GM18868 (cell line): Measurements from ENCODE around the gene ADAM8.

Source experiments
- ATAC-seq: cut with Tn5 transposase; IDR thresholded peaks from one replicate; pipeline ENCODE4 v1.9.1; 2021; ENCODE audit warnings: mild to moderate bottlenecking, moderate library complexity; ENCODE audit not compliant: unreplicated experiment

ADAM8 gene

DNA sequence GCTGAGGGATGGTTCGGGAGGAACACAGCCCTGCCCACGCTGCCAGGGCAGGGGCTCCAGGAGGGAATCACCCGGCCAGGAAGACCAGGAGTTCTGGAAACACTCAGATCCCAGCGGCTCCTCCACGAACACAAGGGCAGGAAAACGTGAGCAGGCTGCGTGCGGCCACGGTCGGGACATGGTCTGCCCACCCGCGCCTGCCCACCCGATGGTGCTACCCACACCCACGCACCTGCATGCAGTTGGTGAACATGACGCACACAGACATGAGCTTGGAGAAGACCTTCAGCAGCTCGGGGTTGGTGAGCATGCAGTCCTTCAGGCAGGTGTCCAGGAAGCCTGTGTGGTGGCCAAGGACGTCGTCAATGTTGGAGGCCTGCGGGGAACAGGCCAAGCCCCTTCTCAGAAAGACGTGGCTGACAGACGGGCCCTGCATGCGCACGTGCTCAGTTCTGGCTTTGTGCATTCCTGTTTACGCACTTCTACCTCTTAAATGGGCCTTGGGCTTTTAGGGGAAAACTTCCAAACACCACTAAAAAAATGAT is 6.2 kb upstream of the ADAM8 start:
- no peak for ATAC-seq

DNA sequence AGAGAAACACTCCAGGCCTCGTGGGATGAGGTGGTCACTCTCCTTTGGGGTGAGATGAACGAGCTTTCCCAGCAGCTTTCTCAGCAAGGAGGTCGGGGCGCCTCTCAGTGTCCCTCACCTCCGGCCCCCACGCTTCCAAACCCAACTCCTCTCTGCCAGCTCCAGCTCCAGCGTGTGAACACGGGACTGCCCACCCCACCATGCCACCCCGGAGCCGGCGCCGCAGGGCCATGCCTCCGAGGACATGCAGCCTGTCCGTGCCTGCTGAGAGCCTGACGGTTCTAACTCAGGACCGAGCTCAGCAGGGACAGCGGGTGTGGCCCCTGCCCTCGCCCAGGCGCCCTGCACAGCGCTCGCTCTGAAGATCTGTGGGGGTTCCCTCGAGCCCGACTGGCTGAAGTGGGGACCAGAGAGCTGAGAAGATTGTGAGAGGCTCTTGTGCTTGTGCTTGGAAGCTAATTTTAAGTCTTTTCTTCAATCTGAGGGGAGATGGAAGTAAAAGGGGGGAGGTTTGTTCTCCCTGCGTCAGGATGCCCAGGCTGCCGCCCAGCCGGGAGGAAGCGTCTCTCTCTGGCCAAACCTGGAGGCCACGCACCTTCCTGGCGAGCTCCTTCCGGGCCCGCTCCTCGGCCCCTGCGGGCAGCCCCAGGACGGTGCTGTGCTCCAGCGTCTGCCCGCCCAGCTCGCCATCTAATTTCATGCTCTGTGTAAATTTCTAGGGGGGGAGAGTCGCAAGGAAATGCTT is 5.1 kb upstream of the ADAM8 start:
- ATAC-seq = no peak

DNA sequence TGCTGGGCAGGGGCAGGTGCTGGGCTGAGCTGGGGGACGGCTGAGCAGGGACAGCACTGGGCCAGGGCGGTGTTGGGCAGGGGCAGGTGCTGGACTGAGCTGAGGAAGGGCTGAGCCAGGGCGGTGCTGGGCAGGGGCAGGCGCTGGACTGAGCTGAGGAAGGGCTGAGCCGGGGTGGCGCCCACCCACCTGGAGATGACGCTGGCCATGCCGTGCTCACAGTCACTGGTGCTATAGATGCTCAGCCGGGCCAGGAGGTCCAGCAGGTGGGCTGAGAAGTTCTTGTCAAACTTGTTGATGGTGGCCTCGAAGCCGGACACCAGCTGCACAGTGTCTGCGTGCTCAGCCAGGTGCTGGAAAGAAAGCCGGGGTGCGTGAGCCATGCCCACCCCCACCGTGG is 4.4 kb upstream of the ADAM8 start:
- ATAC-seq = no peak

DNA sequence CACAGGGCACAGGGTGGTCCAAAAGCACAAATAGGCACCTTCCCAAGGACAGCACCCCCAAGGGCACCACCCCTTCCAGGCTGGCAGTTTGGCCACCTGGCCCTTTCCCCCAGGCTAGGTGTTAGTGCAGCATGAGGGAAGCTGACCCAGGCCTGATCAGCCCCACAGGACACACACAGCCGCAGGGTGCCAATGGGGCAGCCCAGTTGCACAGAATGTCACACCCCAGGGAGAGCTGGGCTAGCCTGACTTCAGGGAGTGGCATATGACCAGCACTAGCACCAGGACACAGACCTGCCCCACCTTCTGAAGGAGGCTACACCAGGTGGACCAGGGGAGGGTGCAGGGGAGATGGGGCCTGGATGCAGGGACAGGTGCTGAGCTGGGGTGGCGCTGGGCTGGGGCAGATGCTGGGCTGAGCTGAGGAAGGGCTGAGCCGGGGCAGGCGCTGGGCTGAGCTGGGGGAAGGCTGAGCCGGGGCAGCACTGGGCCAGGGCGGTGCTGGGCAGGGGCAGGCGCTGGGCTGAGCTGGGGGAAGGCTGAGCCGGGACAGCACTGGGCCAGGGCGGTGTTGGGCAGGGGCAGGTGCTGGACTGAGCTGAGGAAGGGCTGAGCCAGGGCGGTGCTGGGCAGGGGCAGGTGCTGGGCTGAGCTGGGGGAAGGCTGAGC is 3.9 kb upstream of the ADAM8 start:
- no peak for ATAC-seq

DNA sequence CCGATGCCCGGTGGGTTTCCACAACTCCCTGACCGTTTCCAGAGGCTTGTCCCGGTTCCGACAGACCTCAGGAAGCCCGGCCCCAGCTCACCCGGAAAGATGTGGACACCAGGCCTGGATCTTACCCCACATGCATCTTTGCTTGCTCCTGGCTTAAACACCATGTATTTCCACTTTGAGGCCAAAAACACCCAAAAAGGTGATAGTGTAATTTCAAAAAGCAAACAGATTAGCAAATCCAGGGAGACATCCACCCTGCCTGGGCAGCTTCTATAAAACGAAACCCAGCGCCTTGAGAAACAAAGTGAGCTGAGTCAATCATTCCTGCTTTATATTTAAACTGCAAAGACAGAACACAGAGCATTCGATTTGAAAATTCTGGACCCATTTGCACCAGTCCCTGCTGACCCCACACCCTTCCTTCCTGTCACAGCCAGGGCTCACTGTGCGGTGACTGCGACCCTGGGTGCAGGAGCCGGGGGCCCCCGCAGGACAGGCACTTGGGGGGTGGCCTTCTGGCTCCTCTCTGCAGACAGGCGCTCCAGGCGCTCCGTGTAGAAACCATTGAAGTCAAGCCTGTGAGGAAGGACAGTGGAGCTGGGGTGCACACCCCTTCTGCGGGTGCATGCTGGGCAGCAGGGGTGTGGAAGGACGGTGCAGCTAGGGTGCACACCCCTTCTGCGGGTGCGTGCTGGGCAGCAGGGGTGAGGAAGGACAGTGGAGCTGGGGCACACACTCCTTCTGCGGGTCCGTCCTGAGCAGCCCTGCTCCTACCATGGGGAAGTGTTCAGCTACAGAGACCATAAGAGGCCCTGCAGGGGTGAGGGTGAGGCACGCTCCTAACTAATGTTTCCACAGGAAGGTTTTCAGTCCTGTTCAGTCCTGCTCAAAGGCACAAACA is 2.9 kb upstream of the ADAM8 start:
- no peak for ATAC-seq

DNA sequence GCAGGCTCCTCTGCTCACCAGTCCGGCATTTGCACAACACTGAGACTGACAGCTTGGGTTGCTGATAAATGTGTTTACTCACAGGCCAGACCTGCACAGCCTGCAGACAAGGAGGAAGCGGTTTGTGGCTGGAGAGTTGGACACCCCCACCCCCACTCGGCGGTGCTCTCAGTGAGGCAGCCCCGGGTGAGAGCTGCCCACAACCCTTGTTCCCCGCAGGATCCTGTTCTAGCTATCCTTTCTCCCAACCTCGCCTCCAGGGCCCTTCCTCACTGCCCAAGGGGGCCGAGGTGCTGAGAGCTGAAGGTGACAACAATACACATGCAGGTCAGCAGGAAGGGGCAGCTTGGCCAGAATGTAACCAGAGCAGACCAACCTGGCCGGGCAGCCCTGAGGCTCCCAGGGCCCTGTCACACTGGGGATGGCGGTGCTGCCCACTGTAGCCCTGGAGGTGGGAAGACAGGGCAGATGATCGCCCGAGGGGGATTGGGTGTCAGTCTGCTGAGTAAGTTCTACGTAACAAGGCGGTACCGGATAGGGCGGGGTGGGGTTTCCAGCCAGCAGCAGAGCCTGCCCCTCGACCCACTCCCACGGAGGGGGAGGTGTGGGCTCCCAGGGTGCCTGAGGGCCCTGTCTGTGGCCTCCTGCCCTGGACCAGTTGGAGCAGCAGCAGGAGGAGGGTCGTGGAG is 2.1 kb upstream of the ADAM8 start:
- peak; percentile 35 for ATAC-seq

DNA sequence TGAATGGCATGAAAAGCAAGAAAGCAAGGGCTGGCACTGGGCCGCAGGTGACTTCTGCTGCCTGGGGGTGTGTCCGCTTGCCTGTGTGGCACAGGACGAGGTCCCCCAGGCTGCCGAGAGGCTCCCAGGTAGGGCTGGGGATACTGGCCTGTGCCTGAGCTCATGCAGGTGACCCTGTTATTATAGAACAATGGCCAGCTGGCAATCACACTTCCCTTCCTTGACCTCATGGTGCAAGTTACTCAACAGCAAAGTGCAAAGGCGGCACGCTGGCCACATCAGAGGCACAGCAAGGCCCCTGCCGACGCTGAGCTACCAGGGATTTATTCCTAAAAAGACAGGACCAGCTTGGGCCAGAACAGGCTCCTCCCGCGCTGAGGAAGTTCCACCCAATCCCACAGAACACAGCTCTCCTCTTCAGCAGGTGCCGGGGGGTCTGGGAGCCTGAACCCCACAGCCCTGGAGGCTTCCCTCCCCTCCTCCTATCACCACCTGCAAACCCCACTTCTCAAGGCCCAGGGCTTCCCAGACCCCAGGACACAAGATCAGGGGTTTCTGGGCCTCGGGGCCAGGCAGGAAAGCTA is 1.4 kb upstream of the ADAM8 start:
- ATAC-seq = no peak

DNA sequence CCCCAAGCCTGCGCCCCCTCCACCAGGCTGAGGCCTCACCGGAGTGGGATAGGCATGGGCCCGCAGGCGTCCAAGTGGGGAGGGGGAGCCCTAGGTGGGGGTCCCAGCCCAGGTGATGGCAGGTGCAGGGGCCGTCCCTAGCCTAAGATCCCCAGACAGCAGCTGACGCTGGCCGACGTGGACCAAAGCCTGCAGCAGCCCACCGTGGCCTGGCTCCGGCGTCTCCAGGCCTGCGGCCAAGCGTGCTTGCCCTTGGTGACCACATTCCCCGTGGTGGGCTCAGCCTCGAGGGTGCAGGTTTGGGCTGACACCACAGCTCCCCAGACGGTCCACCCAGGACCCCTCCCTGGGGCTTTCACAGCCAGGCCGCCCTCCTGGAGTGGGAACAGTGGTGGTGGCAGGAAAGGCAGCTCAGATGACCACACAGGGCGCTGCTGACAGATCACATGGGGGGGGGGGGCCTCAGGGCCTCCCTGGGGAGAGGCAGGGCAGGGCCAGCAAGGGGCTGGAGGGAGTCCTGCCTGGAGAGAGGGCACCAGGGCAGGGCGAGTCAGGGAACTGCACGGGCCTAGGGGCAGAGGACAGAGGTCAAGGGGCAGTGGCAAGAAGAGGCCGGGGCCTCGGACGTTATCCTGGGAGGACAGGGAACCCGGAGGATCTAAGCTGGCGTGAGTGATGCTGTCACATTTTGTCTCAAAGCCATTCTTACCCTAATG is 767 bp upstream of the ADAM8 start:
- no peak for ATAC-seq

DNA sequence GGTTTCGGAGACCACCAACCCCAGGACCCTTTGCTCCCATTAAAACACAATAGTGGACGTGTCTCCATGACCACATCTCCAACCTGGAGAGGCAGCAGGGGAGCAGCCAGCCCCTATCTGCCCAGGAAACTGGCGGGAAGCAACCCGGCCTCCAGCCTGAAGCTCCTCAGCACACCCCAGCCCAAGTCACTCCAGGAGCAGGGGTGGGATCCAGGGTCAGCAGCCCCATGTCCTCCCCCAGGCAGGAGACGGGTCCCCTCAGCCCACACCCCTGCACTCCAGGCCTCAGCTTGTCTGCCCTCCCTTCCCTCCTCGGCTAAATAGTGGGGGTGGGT is 601 bp downstream of the ADAM8 start:
- ATAC-seq = no peak

DNA sequence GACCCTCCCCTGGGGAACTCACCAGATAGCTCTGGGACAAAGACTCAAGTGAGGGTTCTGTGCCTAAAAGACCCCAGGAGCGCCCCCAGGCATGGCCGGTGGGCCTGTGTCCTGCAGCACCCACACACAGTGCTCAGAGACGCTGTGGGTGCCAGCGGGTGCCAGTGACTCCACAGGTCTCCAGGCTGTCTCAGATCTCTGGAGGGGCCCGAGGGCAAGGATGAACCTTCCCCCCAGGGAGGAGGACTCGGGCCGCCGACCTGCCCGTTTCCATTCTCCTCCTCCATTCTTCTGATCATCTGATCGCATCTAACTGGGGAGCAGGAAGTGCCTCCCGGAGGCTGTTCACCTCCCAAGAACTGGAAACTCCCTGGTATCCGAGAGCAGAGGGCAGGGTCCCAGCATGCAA is 980 bp downstream of the ADAM8 start:
- peak; percentile 34 for ATAC-seq

DNA sequence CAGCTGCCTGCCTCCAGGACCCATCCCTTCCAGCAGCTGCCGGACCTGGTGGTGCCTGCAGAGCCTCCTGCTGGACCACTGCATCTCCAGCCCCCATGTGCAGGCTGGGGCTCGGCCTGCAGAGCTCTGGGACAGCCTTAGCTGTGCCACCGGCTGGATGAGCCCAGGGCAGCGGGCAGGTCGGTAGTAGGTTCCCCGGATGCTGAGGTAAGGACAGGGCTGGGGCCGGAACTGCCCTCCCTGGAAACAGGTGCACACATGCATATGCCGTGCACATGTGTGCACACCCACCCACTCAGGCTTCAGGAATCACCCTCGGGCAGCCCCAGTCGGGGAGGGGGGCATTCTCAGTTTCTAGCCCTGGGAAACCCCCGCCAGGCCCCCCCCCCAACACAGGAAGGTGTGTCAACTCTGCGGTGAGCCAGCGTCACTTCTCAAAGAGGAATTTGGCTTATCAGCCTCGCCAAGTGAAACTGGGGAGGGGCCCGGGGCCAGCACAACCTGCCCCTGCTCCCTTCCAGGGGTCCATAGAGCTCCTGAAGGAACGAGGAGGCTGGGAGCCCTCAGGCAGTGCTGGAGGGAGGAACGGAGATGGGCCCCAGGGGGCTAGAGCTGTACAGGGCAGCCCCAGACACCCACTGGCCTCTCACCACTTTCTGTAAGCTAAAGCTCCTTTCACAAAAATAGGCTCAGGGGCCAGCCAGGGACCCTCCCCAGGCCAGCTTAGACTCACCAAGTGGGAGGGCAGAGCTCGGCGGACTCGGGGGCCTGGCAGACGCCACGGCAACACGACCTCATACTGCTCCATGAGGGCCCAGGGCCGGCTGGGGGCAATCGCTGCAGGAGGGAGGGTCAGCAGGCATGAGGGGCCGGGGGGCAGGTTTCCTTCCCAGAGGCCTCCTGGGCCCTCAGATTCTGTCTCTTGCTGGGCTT is 1.7 kb downstream of the ADAM8 start:
- peak; percentile 53 for ATAC-seq

DNA sequence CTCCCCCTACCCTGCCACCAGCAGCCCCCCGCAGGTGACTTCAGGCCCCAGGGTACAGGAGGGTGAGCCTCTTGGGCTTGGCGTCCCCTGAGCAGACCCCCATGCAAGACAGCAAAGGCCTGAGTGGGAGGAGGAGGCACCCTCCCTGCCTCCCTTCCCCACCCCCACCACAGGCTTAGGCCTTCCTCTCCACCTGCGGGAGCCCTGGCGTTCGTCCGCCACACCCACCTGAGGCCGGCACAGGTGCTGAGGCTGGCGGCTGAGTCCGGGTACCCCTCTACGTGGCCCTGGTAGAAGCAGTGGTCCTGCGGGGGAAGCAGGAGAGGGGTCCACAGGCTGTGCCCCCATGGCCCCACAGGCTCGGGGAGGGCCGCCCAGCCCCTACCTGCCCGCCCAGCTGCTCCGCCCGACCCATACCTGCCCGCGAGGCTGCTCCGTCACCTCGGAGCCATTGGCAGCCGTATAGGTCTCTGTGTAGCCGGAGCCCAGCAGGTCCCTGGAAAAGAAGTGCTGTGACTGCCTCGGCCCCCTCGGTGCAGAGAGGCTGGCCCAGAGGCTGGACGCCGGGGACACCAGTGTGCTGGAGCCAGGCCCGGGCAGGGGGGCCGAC is 3.0 kb downstream of the ADAM8 start:
- ATAC-seq = no peak

DNA sequence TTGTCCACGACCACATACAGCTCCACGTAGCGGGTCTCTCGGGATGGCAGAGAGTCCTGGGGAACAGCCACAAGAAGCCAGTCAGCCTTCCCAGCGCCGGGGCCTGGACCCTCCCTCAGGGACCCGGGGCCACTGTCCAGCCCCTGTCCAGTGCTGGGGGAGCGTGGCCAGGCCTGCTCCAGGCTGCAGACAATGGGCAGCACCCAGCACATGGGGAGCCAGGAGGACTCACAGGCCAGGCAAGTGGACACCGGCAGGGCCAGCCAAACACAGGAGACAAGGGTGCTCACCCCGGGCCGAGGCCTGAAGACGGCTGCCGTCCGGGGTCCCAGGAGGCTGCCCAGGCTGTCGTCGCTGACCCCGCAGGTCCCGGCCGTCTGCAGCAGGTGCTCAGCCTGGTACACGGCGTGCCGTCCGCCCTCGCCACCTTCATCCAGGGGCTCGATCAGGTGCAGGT is 3.7 kb downstream of the ADAM8 start:
- no peak for ATAC-seq

DNA sequence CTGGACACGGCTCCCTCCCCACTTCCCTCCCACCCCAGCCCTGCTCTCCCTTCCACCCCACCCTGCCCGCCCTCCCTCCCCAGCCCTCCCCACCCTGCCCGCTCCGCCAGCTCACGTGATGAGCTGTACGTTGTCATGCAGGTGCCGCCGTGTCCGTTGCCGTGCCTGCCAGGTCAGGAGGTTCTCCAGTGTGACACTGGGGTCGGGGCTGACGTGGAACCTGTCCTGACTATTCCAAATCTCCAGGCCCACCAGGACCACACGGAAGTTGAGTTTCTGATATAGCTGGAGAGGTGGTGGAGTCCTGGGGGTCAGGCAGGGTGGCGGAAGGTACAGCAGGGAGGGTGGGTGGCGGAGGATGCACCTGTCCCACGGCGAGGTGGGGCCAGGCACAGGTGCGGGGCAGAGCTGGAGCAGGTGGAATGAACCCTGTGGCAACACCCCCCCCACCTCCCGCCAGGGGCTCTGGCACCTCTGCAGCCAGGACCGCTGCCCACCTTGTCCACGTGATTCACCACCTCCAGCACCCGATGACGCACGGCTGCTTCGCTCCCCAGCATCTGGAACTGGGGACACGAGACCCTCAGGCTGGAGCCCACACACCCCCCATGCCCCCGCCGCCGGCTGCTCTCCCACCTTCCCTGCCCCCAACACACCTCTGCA is 4.2 kb downstream of the ADAM8 start:
- no peak for ATAC-seq

DNA sequence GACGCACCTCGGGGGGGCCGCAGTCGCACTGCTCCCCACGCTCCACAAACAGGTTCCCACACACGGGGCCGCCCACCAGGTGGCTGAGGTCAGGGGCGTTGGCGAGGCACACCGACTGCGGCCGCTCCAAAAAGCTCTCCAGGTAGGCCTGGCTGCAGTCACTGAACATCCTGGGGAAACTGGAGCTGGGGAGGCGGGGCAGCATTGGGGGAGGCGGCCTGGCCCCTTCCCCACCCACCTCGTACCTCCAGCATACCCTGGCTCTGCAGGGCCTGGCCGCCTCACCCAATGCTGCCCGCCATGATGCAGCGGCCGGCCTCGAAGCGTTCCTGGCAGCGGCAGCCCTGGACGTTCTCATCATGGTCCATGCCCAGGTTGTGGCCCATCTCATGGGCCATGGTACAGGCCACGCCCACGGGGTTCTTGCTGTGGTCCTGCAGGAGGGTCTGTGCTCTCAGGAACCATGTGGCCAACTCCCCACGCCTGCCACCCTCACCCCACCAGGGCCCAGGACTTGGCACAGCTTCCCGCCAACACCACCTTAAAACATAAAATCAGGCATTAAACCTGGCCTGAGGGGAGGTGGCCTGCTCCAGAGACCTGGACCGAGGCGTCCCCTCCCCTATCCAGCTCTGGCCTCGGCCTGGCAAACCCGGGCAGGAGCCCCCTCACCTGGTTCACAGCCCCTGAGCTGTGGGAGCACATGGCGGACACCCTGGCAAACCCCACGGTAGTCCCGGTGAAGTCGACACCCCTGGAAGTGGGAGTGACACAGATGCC is 5.0 kb downstream of the ADAM8 start:
- no peak for ATAC-seq

DNA sequence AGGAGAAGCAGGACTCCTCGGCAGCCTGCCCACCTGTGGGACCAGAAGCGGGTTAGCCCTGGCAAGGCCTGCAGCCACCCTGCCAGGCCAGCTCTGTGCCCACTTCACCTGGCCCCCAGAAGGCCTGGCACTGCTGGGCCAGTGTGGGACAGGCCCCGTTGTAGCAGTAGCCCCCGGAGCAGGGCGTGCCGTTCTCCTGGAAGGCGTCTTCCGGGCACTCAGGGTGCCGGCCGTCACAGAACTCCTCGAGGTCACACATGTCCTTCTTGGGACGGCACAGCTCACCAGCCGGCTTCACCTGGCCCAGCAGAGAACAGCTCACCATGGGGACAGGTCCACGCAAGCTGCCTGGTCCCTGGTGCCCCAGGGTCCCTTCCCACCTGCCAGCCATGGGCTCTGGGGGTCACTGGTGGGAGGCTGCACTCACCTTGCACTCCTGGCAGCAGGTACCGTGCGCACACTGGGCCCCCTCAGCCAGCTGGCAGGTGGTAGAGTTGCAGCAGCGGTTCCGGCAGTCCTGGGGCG is 5.8 kb downstream of the ADAM8 start:
- no peak for ATAC-seq

DNA sequence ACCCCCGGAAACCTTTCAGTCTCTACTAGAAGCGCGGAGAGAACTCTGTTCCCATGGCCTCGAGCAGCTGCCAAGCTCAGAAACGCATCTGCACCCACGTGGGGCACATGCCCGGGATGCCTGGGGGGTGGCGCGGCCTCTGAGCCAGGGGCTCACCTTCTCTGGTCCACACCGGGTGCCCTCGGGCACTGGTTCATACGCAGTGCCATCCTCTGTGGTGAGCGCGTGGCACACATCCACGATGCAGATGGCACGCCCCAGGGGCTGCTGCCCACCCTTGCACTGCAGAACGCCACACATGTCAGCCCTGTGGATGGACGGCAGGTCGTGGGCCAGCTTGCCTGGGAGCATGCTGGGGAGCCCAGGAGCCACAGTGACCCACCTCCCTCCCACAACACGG is 6.5 kb downstream of the ADAM8 start:
- ATAC-seq = no peak
